HG02588 (cell line): ENCODE data around the gene RAB4A.

Source experiments
- ATAC-seq: cut with Tn5 transposase; IDR thresholded peaks from one replicate; pipeline ENCODE4 v1.9.1; 2021; ENCODE audit warnings: mild to moderate bottlenecking, moderate library complexity; ENCODE audit not compliant: unreplicated experiment

Gene RAB4A

GRCh38 chr1:229328598-229329362 lies 57.9 kb downstream of the RAB4A start:
- ATAC-seq: no peak

- no peak for ATAC-seq
Observed at GRCh38 chr1:229334269-229334668, 63.4 kb downstream of the RAB4A start.

GRCh38 chr1:229334716-229335115 lies 63.8 kb downstream of the RAB4A start:
- no peak for ATAC-seq

- no peak for ATAC-seq
Observed at GRCh38 chr1:229336345-229336744, 65.4 kb downstream of the RAB4A start.

- no peak for ATAC-seq
Observed at GRCh38 chr1:229339086-229339485, 68.2 kb downstream of the RAB4A start.

GRCh38 chr1:229339520-229339919 lies 68.6 kb downstream of the RAB4A start:
- no peak for ATAC-seq

GRCh38 chr1:229340496-229340895 lies 69.6 kb downstream of the RAB4A start:
- ATAC-seq: no peak

GRCh38 chr1:229341774-229342655 lies 71.1 kb downstream of the RAB4A start:
- ATAC-seq: peak; percentile 74

GRCh38 chr1:229342656-229343569 lies 72.0 kb downstream of the RAB4A start, which contains the start of gene CCSAP:
CCSAP (minus strand) TSS chr1:229343047; CDS start chr1:229342465, 582 bp downstream.
- ATAC-seq: peak; percentile 43

- ATAC-seq: no peak
Observed at GRCh38 chr1:229344139-229344538, 73.2 kb downstream of the RAB4A start.

GRCh38 chr1:229344937-229345684 lies 74.2 kb downstream of the RAB4A start:
- no peak for ATAC-seq

GRCh38 chr1:229347528-229347927 lies 76.6 kb downstream of the RAB4A start:
- no peak for ATAC-seq

- ATAC-seq: no peak
Observed at GRCh38 chr1:229349463-229350385, 78.8 kb downstream of the RAB4A start.

GRCh38 chr1:229352975-229353374 lies 82.1 kb downstream of the RAB4A start:
- no peak for ATAC-seq

GRCh38 chr1:229354226-229354625 lies 83.3 kb downstream of the RAB4A start:
- ATAC-seq: no peak
